ENCODE measurements around the gene TRABD. TPM values are rescaled to one million over a fixed set of nuclear protein-coding genes. Genes with fewer than 3 reads are reported as not detected.

TRABD gene
- total RNA-seq, 4 donors from 2014 or later: 26.6 to 51.9 (median 31.5) TPM

GRCh38 chr22:50221410-50222300 is 35.9 kb downstream of the TRABD start:
- TF ChIP-seq POLR2A (IDR thresholded peaks at IDR 0.05) (no peak), CTCF (IDR thresholded peaks at IDR 0.05) (no peak)
- Histone ChIP-seq H3K27me3 (no peaks in the 10 kb centered on the region), H3K27ac (no peak overlapping the region), H3K4me3 (replicated peaks in 1 of 3) (no peak overlapping the region), H3K4me1 (peaks cover 5 to 6% of the 10 kb centered on the region in 2 donors), H3K9me3 (no peaks in the 10 kb centered on the region), H3K36me3 (peaks cover 63 to 78% of the 10 kb centered on the region in 2 donors)
- no peak for DNase-seq
- WGBS, 2 donors: 84 to 98% methylated on average over 10 to 12 of the region's 19 CpGs
- intact Hi-C loops (cut with DNase I): no loop called here

- Histone ChIP-seq H3K9me3 (no peaks in the 10 kb centered on the region), H3K4me1 (peaks cover 5 to 6% of the 10 kb centered on the region in 2 donors), H3K27ac (no peak overlapping the region), H3K27me3 (no peaks in the 10 kb centered on the region), H3K4me3 (replicated peaks in 1 of 3) (no peak overlapping the region), H3K36me3 (peaks cover 56 to 71% of the 10 kb centered on the region in 2 donors)
- no peak for TF ChIP-seq POLR2A (IDR thresholded peaks at IDR 0.05)
- whole genome bisulfite sequencing, 2 donors: 91% methylated on average over 4 to 7 of the region's 8 CpGs
- no peak for DNase-seq
- intact Hi-C loops (cut with DNase I): no loop called here
Measured at GRCh38 chr22:50222508-50222907, 36.8 kb downstream of the TRABD start.

GRCh38 chr22:50224071-50224470 is 38.4 kb downstream of the TRABD start:
- Histone ChIP-seq H3K4me3 (replicated peaks in 1 of 3) (no peak overlapping the region), H3K36me3 (peaks cover 46 to 59% of the 10 kb centered on the region in 2 donors), H3K9me3 (no peaks in the 10 kb centered on the region), H3K27ac (no peak overlapping the region), H3K4me1 (peaks cover 5 to 6% of the 10 kb centered on the region in 2 donors), H3K27me3 (no peaks in the 10 kb centered on the region)
- TF ChIP-seq CTCF (IDR thresholded peaks at IDR 0.05) (no peak), POLR2A (IDR thresholded peaks at IDR 0.05) (no peak)
- intact Hi-C loops (cut with DNase I): no loop called here
- DNase-seq: no peak
- 95 to 97% methylated on average over 16 of the region's 16 CpGs for WGBS, 2 donors

DNA sequence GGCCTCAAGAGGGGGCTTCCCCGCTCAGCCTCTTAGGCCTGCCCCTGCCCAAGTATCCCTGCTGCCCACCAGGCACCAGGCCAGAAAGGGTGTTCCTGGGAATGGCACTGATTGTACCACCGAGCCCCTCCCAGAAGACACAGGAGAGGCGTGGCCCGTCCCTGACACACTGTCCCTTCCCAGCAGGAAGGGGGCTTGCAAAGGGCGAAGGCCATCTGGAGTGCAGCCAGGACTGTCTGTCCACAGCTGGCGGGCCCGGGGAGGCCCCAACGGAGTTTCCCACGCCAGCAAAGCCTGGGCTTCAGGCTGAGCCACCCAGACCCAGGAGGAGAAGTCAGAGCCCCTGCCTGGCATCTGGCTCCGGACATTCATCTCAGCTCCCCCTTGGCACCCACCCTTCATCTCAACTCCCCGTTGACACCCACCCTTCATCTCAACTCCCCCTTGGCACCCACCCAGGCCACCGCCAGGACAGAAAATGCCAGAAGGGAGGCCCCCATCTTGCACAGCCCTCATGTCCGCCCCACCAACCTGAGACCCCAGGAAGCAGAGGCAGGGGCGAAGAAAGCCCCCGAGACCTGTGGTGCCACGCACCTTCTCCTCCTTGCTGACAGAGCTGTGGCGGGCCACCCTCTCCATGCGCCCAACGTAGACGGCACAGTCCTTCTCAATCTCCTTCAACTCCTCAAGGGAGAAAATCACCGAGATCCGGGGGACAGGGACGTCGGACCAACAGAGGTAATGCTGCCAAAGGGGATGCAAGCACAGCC is 39.7 kb downstream of the TRABD start:
- Histone ChIP-seq H3K4me3 (replicated peaks in 1 of 3) (no peak overlapping the region), H3K36me3 (peaks cover 44 to 56% of the 10 kb centered on the region in 2 donors), H3K9me3 (no peaks in the 10 kb centered on the region), H3K27ac (no peak overlapping the region), H3K27me3 (no peaks in the 10 kb centered on the region), H3K4me1 (no peaks in the 10 kb centered on the region)
- TF ChIP-seq CTCF (IDR thresholded peaks at IDR 0.05): no peak
- TF ChIP-seq POLR2A (IDR thresholded peaks at IDR 0.05): no peak
- intact Hi-C loops (cut with DNase I): no loop called here
- 92 to 94% methylated on average over 14 to 17 of the region's 24 CpGs for WGBS, 2 donors
- no peak for DNase-seq

- H3K9me3 ChIP-seq: no peaks in the 10 kb centered on the region
- H3K27me3 ChIP-seq: no peaks in the 10 kb centered on the region
- H3K4me3 ChIP-seq (replicated peaks in 1 of 3): no peak overlapping the region
- H3K36me3 ChIP-seq: peaks cover 35 to 48% of the 10 kb centered on the region in 2 donors
- intact Hi-C loops (cut with DNase I): no loop called here
- no peak overlapping the region for H3K27ac ChIP-seq
- no peak for DNase-seq
- WGBS, 2 donors: 89 to 95% methylated on average over 14 to 19 of the region's 31 CpGs
- TF ChIP-seq CTCF (IDR thresholded peaks at IDR 0.05) (no peak), POLR2A (IDR thresholded peaks at IDR 0.05) (no peak)
- H3K4me1 ChIP-seq: no peaks in the 10 kb centered on the region
Measured at GRCh38 chr22:50226063-50226874, 40.6 kb downstream of the TRABD start.

All from thyroid gland (tissue), 4 donors.